Stimulated activated CD4-positive, alpha-beta T cell treated with anti-CD3 and anti-CD28 coated beads, Interleukin-15, amount 100 ng/mL, for 48 hours (primary cell): Measurements from ENCODE around the gene ZNF124.

Experiments
- DNase-seq, 2 donors: peaks; one replicate each; pipeline ENCODE4 v3.0.0-alpha.2; 2020; ENCODE audit warnings: low read depth in 2 of 2

Gene ZNF124

DNA sequence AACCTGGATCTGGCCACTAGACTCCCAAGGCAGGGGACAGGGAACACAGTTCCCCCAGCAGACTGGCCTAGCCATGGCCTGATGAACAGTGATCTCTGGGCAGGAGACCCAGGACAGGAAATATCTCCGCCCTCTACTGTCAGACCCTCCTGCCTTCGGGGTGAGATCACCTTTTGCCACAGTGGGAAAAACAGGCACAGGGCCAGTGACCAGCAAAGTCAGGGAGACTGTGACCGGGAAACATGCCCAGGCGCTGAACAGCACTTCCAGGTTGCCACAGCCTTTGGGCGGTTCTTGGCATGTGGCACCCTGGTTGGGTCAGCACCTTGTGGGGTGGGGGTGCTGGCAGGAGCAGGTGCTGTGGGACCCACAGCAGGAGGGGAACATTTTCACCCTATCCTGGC is 58.7 kb downstream of the ZNF124 start:
- no peak for DNase-seq

DNA sequence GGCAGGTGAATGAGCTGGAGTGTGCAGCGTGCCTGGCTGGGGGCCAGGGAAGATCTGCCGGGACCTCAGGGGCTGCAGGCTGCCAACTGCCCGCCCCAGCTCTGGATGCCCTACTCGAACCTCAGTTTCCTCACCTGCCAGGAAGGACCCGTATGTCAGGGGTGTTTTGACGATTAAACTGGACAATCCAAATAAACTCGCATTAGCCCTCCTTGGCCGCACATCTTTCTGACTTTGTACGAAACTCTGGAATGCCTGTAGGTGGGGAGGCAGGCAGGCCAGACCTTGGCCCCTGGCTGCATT is 59.4 kb downstream of the ZNF124 start:
- no peak for DNase-seq

DNA sequence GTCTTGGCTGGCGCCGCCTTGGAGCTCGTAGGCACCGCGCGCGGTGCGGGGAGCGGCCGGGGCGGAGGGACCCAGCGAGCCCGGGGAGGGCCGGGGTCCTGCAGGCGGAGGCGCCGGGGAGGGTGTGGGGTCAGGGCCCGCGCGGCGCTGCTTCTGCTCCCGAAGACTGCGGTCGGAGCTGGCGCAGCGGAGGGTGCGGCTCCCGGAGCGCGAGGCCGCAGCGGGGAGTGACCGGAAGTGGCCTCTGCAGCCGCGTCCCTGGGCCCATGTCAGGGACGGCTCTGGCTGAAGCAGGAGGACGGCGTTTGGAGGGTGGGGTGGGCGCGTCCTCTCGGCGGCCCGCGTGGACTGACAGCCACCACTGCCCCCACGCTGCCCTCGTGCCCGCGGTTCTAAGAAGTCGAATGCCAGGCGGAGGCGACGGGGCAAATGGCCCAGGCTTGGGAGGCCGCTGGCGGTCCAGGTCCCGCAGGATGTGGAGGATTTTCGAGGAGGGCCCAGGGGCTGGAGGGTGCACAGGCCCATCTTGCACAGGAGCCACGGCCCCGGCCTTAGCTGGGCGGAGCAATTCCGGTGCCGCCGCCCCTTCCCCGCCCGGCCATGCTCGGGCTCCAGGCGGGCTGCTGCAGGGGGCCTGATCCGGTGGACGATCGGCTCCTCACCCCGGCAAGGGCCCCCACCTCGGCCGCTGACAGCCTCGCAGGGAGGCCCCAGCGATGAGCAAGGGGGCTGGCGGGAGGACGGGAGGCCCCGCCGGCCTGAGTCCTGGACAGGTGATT is 59.9 kb downstream of the ZNF124 start:
- DNase-seq, result no peak

DNA sequence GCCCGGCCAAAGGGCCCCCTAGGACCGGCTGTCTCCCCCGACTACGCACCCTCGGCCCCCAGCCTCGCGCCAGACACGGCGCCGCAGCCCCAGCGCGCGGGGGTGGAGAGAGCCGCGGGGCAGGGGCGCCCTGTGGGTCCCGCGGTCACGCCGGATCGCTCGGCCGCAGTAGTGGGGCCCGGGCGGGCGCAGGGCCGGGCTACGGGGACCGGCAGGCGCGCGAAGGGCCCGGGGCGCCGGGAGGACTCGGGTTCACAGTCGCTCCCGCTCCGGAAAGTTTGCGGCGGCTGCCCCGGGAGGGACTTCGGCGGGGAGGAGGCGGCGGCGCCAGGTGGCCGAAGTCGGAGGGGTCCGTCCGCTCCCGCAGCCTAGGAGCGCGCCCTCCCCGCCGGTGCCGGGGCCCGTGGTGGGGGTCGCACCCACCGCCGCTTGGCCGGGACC is 60.5 kb downstream of the ZNF124 start:
- no peak for DNase-seq

DNA sequence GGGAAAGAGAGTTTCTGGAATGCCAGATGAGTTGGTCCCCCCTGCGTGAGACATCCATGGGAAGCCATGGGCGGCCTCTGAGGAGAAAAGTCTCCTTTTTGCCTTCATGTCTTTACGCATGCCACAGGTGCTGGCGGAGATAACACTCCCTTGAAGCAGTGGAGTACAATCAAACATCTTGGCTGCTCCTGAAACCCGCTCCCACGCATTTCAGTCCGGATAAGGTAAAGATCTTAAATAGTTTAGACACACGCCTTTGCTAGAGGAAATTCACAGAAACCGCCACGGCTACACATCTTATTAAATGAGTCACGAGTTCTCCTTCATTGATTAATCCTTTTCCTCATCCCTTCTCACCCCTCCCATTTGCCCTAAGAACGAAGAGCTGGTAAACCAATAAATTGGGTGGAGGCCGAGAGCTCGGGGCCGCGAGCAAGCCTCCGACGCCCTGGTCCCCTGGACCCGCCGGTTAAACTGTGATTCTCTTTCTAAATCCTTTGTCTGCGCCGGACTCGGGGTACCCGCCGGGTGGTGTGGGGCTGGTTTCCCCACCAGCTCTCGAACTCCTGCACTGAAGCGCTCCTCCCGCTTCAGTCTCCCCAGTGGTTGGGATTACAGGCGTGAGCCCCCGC is 61.1 kb downstream of the ZNF124 start:
- peak; percentile 39 to 49 for DNase-seq

DNA sequence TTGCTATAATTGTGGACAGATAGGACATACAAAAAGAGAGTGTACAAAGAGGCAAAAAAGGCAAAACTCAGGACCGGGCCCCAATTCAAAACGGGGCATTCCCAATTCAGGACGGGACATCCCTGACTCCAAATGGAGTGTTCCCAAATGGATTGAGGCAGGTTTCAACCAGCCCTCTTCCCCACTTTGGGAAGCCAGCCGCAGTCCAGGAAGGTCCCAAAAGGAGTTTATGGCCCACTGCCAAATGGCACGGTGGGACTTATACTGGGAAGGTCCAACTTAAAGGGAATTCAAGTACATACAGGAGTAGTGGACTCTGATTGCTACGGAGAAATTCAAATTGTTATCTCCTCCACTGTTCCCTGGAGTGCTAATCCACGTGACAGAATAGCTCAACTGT is 64.1 kb downstream of the ZNF124 start:
- no peak for DNase-seq

DNA sequence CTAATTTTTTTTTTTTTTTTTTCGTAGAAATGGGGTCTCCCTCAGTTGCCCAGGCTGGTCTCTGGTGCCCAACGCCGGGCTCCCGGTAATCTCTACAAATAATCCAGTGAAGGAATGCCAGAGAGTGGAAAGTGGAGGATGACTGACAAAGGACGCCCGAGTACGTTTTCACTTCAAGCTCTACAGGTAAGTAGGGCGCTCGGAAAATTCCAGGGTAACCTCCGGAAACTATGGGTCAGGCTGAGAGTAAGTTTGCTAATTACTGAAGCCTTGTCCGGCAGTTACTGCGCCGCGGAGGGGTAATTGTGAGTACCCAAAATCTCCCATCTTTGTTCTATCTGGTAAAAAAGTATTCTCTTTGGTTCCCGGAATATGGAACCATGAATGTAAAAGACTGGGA is 65.9 kb downstream of the ZNF124 start:
- DNase-seq, result no peak
